Naive thymus-derived CD8-positive, alpha-beta T cell (primary cell): Measurements from ENCODE around the gene CDH4. TPM values are rescaled to one million over a fixed set of nuclear protein-coding genes. Genes with fewer than 3 reads are reported as not detected.

Experiments
- ATAC-seq, 2 donors: fragments of 150-1000 bp; cut with Tn5 transposase in 1 of 2; sonication (Bioruptor Pico), chemical (Tn5 transposase) in 1 of 2; 1 replicate in 1 of 2; 2 replicates in 1 of 2; pipeline ENCODE4 v1.10.0; 2021; ENCODE audit warnings: mild to moderate bottlenecking in 2 of 2, moderate library complexity in 2 of 2
- POLR2A ChIA-PET: fragments of 350-600 bp; sonication (Branson Sonifier 250); formaldehyde crosslinking; loops from one replicate; lab custom pipeline; 2021; ENCODE audit warnings: antibody characterized with exemption; lab: Charles Lee
- DNase-seq, 10 donors: peaks; one replicate each; pipeline versions ENCODE4 v3.0.0 to v3.0.0-alpha.2; 2020 to 2022
- H3K27ac Mint-ChIP-seq, 10 donors: one replicate each; pipeline ENCODE4 v1.8.0; 2020 to 2022; ENCODE audit warnings: mild to moderate bottlenecking in 10 of 10, mixed read lengths in 10 of 10, moderate library complexity in 4 of 10, inconsistent platforms in 1 of 10
- H3K27me3 Mint-ChIP-seq, 5 donors: one replicate each; pipeline ENCODE4 v1.8.0; 2021 to 2022; ENCODE audit warnings: mixed read lengths in 5 of 5
- H3K36me3 Mint-ChIP-seq, 3 donors: one replicate each; pipeline ENCODE4 v1.8.0; 2020 to 2022; ENCODE audit warnings: mixed read lengths in 3 of 3, mild to moderate bottlenecking in 2 of 3, inconsistent platforms in 1 of 3
- H3K4me1 Mint-ChIP-seq, 4 donors: one replicate each; pipeline ENCODE4 v1.8.0; 2021 to 2022; ENCODE audit warnings: mixed read lengths in 4 of 4
- H3K4me3 Mint-ChIP-seq, 10 donors: one replicate each; pipeline ENCODE4 v1.8.0; 2020 to 2022; ENCODE audit warnings: mild to moderate bottlenecking in 10 of 10, mixed read lengths in 10 of 10, moderate library complexity in 6 of 10, inconsistent platforms in 1 of 10
- H3K9me3 Mint-ChIP-seq, 9 donors: one replicate each; pipeline ENCODE4 v1.8.0; 2020 to 2022; ENCODE audit warnings: mixed read lengths in 9 of 9, mild to moderate bottlenecking in 3 of 9, inconsistent platforms in 1 of 9, moderate library complexity in 1 of 9
- polyA plus RNA-seq, 3 donors: library from polyadenylated mRNA; unstranded; fragments of 300-500 nt; fragmentation: Illumina TruSeq; gene quantifications; one replicate each; pipeline ENCODE4 v1.2.3, GENCODE V29; 2021
- total RNA-seq, 8 experiments: library from RNA in 2 of 8; stranded (reverse) in 2 of 8; gene quantifications; one replicate each; pipeline ENCODE4 v1.2.3 and lab custom pipeline; 2021 to 2026

Gene CDH4
- total and polyA plus RNA-seq, 5 experiments from 2014 or later, result 0.07 to 0.44 (median 0.15) TPM; not detected in 1

DNA sequence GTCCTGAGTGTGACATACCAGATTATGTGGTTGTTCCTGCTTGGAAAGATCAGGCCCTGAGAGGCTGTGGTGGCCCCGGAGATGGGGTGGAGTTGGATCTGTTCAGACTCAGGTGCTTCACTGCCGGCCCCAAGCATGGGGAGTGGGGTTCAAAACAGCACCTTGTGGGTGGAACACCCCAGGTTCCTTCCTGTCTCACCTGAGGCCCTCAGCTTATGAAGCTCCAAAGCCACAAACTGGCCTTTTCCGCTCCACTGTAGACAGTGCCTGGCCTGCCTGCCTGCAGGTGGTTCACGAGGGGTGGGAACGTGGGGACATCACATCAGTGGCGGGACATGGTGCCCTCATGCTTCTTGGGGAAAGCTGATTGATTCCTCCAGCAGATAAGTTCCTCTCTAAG is 667.2 kb downstream of the CDH4 start:
- peaks cover 0 to 22% (median 15%) of the 10 kb centered on the region in 5 donors for H3K27me3 Mint-ChIP-seq
- no peaks in the 10 kb centered on the region for H3K4me1 Mint-ChIP-seq
- H3K36me3 Mint-ChIP-seq, result no peaks in the 10 kb centered on the region
- POLR2A ChIA-PET, result no interaction called here
- peaks cover 0 to 2% (median 0%) of the 10 kb centered on the region in 9 donors for H3K9me3 Mint-ChIP-seq
- H3K4me3 Mint-ChIP-seq, result no peak overlapping the region
- no peak overlapping the region for H3K27ac Mint-ChIP-seq
- DNase-seq (no peak), ATAC-seq (no peak)

DNA sequence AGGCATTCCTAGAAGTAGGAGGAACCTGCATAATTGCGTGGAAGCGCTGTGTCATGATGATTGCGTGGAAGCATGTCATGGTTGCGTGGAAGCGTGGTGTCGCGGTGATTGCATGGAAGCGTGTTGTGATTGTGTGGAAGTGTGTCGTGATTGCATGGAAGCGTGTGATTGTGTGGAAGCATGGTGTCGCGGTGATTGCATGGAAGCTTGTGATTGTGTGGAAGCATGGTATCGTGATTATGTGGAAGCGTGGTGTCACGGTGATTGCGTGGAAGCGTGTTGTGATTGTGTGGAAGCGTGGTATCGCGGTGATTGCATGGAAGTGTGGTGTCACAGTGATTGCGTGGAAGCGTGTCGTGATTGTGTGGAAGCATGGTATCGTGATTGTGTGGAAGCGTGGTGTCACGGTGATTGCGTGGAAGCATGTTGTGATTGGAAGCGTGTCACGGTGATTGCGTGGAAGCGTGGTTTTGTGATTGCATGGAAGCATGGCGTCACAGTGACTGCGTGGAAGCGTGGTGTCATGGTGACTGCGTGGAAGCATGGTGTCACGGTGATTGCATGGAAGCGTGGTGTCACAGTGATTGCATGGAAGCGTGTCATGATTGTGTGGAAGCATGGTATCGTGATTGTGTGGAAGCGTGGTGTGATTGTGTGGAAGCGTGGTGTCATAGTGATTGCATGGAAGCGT is 667.8 kb downstream of the CDH4 start:
- no peak overlapping the region for H3K27ac Mint-ChIP-seq
- DNase-seq (no peak), ATAC-seq (no peak)
- H3K27me3 Mint-ChIP-seq, result peaks cover 0 to 18% (median 10%) of the 10 kb centered on the region in 5 donors
- peaks cover 0 to 2% (median 0%) of the 10 kb centered on the region in 9 donors for H3K9me3 Mint-ChIP-seq
- H3K4me1 Mint-ChIP-seq, result no peaks in the 10 kb centered on the region
- H3K36me3 Mint-ChIP-seq, result no peaks in the 10 kb centered on the region
- no peak overlapping the region for H3K4me3 Mint-ChIP-seq
- POLR2A ChIA-PET, result no interaction called here

DNA sequence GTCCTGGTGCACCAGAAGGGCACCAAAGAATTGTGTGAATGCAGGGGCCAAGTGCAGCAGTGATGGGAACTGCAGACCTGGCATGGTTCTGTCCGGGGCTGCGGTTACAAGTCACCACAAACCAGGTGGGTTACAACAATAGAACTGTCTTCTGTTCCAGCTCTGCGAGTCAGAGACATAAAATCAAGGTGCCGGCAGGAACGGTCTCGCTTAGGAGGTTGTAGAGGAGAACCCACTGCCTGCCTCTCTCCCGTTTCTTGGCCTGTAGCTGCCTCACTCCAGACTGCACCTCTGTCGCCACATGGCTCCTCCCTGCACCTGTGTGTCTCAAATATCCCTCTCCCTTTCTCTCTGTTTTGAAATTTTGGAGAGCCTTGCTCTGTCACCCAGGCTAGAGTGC is 670.4 kb downstream of the CDH4 start:
- Mint-ChIP-seq H3K36me3 (no peaks in the 10 kb centered on the region), H3K27ac (no peak overlapping the region), H3K4me1 (no peaks in the 10 kb centered on the region), H3K27me3 (peaks cover 0 to 3% (median 0%) of the 10 kb centered on the region in 5 donors), H3K4me3 (no peak overlapping the region), H3K9me3 (peaks cover 0 to 2% (median 0%) of the 10 kb centered on the region in 9 donors)
- POLR2A ChIA-PET, result no interaction called here
- DNase-seq (no peak), ATAC-seq (no peak)

DNA sequence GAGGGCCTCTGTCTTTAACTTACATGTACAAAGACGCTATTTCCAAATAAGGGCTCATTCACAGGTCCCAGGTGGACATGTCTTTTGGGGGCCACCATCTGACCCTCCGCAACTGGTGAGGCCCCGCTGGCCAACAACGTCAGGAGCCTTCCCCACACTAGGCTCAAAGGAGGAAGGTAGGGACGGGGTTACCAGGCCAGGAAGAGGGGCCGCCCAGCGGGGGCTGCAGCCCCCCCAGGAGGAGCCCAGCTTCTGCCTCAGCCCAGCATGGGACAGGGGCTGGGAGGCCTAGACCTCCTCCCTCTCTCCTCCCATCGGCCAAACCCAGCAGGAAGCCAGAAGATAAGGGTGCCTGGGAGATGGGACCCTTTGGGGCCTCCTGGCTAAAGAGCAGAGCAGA is 670.9 kb downstream of the CDH4 start:
- ATAC-seq, result no peak
- peak in 1 of 10 donors; percentile 14 for DNase-seq
- H3K27me3 Mint-ChIP-seq, result peaks cover 0 to 3% (median 0%) of the 10 kb centered on the region in 5 donors
- no peaks in the 10 kb centered on the region for H3K4me1 Mint-ChIP-seq
- peaks cover 0 to 2% (median 0%) of the 10 kb centered on the region in 9 donors for H3K9me3 Mint-ChIP-seq
- no peaks in the 10 kb centered on the region for H3K36me3 Mint-ChIP-seq
- no peak overlapping the region for H3K27ac Mint-ChIP-seq
- POLR2A ChIA-PET, result no interaction called here
- no peak overlapping the region for H3K4me3 Mint-ChIP-seq

DNA sequence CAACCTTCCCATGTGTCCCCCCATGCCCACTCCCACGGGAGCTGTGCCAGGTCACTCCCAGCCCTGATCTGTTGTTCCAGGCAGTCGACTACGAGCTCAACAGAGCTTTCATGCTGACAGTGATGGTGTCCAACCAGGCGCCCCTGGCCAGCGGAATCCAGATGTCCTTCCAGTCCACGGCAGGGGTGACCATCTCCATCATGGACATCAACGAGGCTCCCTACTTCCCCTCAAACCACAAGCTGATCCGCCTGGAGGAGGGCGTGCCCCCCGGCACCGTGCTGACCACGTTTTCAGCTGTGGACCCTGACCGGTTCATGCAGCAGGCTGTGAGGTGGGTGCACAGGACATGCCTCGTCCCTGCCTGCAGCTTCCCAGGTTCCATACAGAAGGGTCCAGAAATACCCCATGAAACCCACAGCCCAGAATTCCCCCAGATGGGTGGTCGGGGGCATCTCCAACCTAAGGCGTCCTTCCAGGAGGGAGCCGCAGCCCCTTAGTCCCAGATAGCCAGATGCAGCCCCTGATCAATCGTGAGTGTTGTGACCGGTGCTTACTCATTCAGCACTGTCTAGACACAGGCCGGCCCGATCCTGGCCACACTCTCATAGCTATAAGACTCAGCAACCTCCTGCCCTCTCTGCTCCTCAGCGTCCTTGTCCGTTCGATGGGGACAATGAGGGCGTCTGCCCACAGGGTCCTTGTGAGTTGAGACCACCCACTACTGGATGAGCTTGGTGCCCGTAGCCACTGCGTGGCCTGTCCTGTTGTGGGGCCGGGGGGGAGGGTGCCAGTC is 671.5 kb downstream of the CDH4 start:
- ATAC-seq (no peak), DNase-seq (peak in 1 of 10 donors; percentile 45)
- Mint-ChIP-seq H3K36me3 (no peaks in the 10 kb centered on the region), H3K4me3 (no peak overlapping the region), H3K4me1 (no peaks in the 10 kb centered on the region), H3K27me3 (peaks cover 0 to 3% (median 0%) of the 10 kb centered on the region in 5 donors), H3K27ac (no peak overlapping the region), H3K9me3 (no peaks in the 10 kb centered on the region)
- POLR2A ChIA-PET, result no interaction called here

DNA sequence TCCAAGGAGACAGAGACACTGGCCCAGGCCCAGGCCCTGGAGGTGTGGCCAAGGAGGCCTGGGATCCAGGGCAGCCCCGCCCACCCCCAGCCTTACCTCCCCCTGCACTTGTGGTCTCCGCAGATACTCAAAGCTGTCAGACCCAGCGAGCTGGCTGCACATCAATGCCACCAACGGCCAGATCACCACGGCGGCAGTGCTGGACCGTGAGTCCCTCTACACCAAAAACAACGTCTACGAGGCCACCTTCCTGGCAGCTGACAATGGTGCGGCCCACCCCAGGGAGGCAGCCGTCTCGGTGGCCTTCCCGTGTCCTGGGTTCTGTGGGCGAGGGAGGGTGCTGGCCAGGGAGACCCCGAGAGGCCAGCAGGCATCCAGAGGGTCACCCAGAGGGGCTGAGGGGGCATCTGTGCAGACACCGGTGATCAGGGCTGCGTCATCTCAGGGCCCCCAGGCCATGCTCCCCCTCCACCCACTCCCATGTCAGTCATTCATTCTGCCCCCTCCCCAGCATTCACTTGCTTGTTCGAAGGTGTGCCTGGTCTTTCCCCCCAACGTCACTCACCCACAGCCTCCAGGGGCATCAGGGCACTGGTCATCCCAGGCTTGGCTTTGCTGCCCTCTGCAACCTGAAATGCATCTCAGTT is 672.3 kb downstream of the CDH4 start:
- H3K36me3 Mint-ChIP-seq, result no peaks in the 10 kb centered on the region
- no peak overlapping the region for H3K27ac Mint-ChIP-seq
- no peaks in the 10 kb centered on the region for H3K4me1 Mint-ChIP-seq
- DNase-seq (peak in 1 of 10 donors; percentile 30), ATAC-seq (no peak)
- POLR2A ChIA-PET, result no interaction called here
- H3K27me3 Mint-ChIP-seq, result peaks cover 0 to 3% (median 0%) of the 10 kb centered on the region in 5 donors
- no peaks in the 10 kb centered on the region for H3K9me3 Mint-ChIP-seq
- no peak overlapping the region for H3K4me3 Mint-ChIP-seq

DNA sequence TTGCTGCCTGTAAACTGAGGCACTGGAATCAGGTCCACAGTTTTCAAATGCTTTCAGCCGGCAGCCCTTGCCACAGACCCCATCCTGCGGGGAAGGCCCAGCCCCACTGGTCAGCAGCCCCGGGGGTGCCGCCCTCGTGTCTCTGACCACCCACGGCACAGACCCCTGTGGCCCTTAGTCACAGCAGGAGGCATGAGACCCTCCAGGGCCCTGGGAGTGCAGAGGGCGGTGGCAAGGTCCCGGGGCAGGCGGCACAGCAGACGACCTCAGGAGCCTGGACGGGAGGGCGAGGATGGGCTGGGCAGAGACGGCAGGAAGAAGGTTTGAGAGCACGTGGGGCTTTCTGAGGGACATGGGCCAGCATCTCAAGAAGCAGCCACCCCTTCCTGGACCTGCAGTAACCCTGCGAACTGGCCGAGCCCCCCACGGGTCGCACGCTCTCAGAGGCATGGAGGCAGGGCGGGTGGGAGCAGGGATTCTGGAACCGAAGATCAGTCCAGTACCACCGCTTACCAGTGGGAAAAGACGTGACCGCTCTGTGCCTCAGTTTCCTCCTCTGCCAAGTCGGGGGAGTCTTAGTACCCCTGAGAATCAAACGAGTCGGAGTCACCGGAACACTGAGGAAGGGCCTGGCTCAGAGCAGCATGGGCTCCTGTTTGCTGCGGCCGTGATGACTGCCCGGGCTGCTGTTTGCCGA is 672.9 kb downstream of the CDH4 start:
- Mint-ChIP-seq H3K27ac (peak overlapping the region in 1 of 10 donors; percentile 24), H3K27me3 (peaks cover 0 to 3% (median 0%) of the 10 kb centered on the region in 5 donors)
- no peak for ATAC-seq

DNA sequence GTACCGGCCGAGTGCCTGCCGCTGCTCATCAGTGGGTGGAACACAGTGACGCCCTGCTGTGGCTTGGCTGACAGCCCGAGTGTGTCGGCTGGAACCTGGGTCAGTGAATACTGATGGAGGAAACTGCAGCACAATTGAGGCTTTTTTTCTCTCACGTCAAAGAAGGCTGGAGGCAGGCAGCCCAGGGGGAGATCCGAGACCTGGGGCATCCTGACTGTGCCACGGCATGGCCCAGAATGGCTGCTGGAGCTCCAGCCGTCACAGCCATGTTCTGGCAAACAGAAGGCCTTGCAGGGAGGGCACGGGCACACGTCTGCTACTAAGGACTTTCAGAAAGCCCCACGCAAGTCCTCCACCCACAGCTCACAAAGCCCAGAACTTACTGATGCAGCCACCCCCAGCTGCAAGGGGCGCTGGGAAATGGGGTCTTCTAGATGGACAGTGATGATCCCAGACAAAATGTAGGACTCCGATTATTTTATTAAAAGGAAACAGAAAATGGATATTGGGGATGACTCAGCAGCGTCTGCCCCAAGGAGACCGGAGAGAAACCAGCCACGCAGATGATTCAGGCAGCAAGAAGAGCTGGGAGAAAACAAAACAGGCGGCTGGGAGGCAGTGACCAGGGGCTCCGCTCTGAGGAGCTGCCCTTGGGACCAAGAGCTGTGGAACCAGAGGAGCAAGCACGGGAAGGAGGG is 673.6 kb downstream of the CDH4 start:
- Mint-ChIP-seq H3K9me3 (no peaks in the 10 kb centered on the region), H3K4me1 (no peaks in the 10 kb centered on the region), H3K27ac (peak overlapping the region in 2 of 10 donors; percentile 7 to 44), H3K36me3 (no peaks in the 10 kb centered on the region), H3K27me3 (peaks cover 0 to 3% (median 0%) of the 10 kb centered on the region in 5 donors), H3K4me3 (no peak overlapping the region)
- DNase-seq (peak in 1 of 10 donors; percentile 42), ATAC-seq (no peak)
- POLR2A ChIA-PET, result no interaction called here

More for the DNA sequence above, 672.9 kb downstream of the CDH4 start:
- POLR2A ChIA-PET, result no interaction called here
- H3K9me3 Mint-ChIP-seq, result no peaks in the 10 kb centered on the region
- H3K36me3 Mint-ChIP-seq, result no peaks in the 10 kb centered on the region
- peak in 1 of 10 donors; percentile 62 for DNase-seq
- no peak overlapping the region for H3K4me3 Mint-ChIP-seq
- H3K4me1 Mint-ChIP-seq, result no peaks in the 10 kb centered on the region

DNA sequence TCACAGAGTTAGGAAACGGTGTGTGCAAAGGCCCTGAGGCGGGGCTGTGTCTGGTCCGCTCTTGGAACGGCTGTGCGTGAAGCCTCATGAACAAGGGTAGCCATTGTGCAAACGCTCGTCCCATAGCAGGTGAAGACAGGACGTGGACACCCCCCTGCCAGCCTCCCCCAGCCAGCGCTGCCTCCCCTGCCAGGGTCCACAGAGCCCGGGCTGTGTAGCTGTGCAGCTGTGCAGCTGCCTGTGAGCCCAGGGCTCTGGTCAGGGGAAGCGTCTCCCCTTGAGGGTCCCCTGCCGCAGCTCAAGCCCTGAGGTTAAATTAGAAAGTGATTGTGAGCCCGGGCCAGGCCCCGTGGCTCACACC is 674.2 kb downstream of the CDH4 start:
- Mint-ChIP-seq H3K4me1 (no peaks in the 10 kb centered on the region), H3K36me3 (no peaks in the 10 kb centered on the region), H3K27me3 (peaks cover 0 to 3% (median 0%) of the 10 kb centered on the region in 5 donors), H3K27ac (no peak overlapping the region), H3K9me3 (no peaks in the 10 kb centered on the region), H3K4me3 (no peak overlapping the region)
- peak in 1 of 10 donors; percentile 34 for DNase-seq
- POLR2A ChIA-PET, result no interaction called here
- ATAC-seq, result no peak

DNA sequence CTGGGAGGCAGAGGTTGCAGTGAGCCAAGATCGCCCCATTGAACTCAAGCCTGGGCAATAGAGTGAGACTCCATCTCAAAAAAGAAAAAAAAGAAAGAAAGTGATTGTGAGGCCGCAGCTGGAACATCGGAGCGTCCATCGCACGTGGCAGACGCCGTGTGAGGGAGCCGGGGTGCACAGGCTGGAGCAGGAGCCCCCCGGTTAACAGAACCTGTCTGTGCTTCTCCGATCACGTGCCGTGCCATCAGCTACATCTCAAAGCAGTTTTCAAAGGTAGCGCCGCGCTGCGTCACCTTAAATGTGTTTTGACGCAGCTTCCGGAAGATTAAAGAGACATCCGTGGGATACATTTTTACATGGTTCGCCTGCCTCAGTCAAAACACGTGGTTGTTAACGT is 674.7 kb downstream of the CDH4 start:
- DNase-seq, result no peak
- Mint-ChIP-seq H3K9me3 (no peaks in the 10 kb centered on the region), H3K4me1 (no peaks in the 10 kb centered on the region), H3K4me3 (no peak overlapping the region), H3K36me3 (no peaks in the 10 kb centered on the region), H3K27ac (no peak overlapping the region), H3K27me3 (peaks cover 0 to 3% (median 0%) of the 10 kb centered on the region in 5 donors)
- POLR2A ChIA-PET, result no interaction called here
- no peak for ATAC-seq

DNA sequence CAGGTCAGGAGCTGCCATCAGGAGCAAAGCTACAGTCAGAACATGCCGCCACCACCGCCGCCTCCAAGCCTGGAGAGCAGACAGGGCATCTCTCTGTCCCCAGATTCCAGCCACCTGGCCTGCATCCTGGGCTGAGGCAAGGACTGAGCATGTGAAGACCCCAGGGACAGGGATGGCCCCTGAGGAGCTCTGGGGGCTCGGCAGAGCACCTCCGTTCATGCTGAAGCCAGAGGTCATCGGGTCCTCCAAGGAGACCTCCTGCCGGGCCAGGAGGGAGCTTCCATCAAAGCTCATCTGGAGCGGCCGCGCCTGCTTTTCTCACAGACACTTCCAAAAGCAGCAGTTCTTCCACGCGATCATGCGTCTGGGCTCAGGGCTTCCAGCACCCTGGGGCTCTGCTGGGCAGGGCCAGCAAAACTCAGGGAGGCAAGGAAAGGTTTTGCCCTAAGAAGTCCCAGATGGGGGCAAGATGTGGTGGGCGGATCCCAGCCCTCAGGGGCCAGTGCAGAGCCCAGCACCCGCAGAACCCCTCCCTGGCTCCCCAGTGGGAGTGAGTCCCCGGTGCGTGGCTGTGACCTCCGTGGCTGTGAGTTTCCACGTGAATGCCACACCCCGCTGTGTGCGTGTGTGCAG is 675.2 kb downstream of the CDH4 start:
- POLR2A ChIA-PET, result no interaction called here
- H3K4me3 Mint-ChIP-seq, result no peak overlapping the region
- ATAC-seq, result no peak
- H3K4me1 Mint-ChIP-seq, result no peaks in the 10 kb centered on the region
- H3K36me3 Mint-ChIP-seq, result no peaks in the 10 kb centered on the region
- peak in 1 of 10 donors; percentile 57 for DNase-seq
- no peak overlapping the region for H3K27ac Mint-ChIP-seq
- no peaks in the 10 kb centered on the region for H3K9me3 Mint-ChIP-seq
- peaks cover 0 to 6% (median 0%) of the 10 kb centered on the region in 5 donors for H3K27me3 Mint-ChIP-seq
